Calu3 (cell line): ENCODE data around the gene SNRPB2. TPM values are rescaled to one million over a fixed set of nuclear protein-coding genes. Genes with fewer than 3 reads are reported as not detected.

Experiments
- BruUV-seq: library from RNA; stranded (reverse); fragments of 400-500 nt; replicated peaks from 2 replicates; lab custom pipeline; 2021; lab: Mats Ljungman, UMichigan
- CTCF ChIA-PET: fragments of 300-600 bp; sonication (Branson Sonifier 250); formaldehyde crosslinking; loops from one replicate; lab custom pipeline; 2022; ENCODE audit warnings: antibody characterized with exemption; lab: Charles Lee
- DNase-seq: peaks from one replicate; pipeline ENCODE4 v3.0.0; 2022
- H3K27ac Mint-ChIP-seq: one replicate; pipeline ENCODE4 v1.8.0; 2022; ENCODE audit warnings: mixed read lengths; ENCODE audit not compliant: unreplicated experiment
- H3K27me3 Mint-ChIP-seq: one replicate; pipeline ENCODE4 v1.8.0; 2022; ENCODE audit warnings: mixed read lengths; ENCODE audit not compliant: unreplicated experiment
- H3K36me3 Mint-ChIP-seq: one replicate; pipeline ENCODE4 v1.8.0; 2022; ENCODE audit warnings: mild to moderate bottlenecking, moderate library complexity, mixed read lengths; ENCODE audit not compliant: insufficient read depth, unreplicated experiment
- H3K4me1 Mint-ChIP-seq: one replicate; pipeline ENCODE4 v1.8.0; 2022; ENCODE audit warnings: mild to moderate bottlenecking, low read depth, mixed read lengths; ENCODE audit not compliant: unreplicated experiment
- H3K4me3 Mint-ChIP-seq: one replicate; pipeline ENCODE4 v1.8.0; 2022; ENCODE audit warnings: mild to moderate bottlenecking, low read depth, moderate library complexity, mixed read lengths; ENCODE audit not compliant: unreplicated experiment
- H3K9me3 Mint-ChIP-seq: one replicate; pipeline ENCODE4 v1.8.0; 2022; ENCODE audit warnings: low read depth, mixed read lengths; ENCODE audit not compliant: unreplicated experiment
- intact Hi-C: fragments of 100-400 bp; cut with micrococcal nuclease; formaldehyde crosslinking; loops from one replicate; pipeline ENCODE4 v1.10.0; 2022; ENCODE audit not compliant: unreplicated experiment
- total RNA-seq: library from RNA; stranded (reverse); gene quantifications from 2 replicates; pipeline ENCODE4 v1.2.3, GENCODE V29; 2022
- TF ChIP-seq, protein P1 (sequence below): fragments of 200-600 bp; IDR thresholded peaks from one replicate; pipeline ENCODE4 v1.8.0; 2022; ENCODE audit warnings: antibody characterized with exemption; ENCODE audit not compliant: unreplicated experiment

Gene SNRPB2
- total RNA-seq, 1 experiment from 2014 or later = 23.1 TPM

DNA sequence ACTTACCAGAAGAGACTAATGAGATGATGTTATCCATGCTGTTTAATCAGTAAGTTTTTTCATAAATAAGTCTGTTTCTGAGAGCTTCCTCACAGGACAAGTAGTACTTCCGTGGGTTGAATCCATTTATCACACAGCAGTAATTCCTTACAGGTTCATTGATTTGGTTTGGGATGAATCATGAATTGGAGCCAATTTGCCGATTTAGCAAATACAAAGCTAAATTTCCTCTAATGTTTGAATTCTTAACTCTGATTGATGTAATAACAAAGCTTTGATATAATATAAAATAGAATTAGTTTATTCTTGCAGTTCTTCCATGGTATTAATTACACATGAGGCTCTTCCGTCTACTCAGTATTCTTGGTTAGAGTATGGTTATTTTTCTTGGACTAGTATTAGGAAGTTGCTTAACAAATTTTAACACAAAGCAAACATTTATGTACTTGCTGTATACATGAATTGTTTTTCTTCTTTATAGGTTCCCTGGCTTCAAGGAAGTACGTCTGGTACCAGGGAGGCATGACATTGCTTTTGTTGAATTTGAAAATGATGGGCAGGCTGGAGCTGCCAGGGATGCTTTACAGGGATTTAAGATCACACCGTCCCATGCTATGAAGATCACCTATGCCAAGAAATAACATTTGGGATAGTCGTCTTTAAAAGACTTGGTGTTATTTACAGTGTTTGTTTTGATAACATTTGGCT is 10.7 kb downstream of the SNRPB2 start:
- CTCF ChIA-PET = no interaction called here
- H3K9me3 Mint-ChIP-seq = no peaks in the 10 kb centered on the region
- no TSS peak for BruUV-seq
- H3K4me1 Mint-ChIP-seq = no peaks in the 10 kb centered on the region
- no peak overlapping the region for H3K27ac Mint-ChIP-seq
- H3K4me3 Mint-ChIP-seq = no peak overlapping the region
- TF ChIP-seq, protein P1, sequence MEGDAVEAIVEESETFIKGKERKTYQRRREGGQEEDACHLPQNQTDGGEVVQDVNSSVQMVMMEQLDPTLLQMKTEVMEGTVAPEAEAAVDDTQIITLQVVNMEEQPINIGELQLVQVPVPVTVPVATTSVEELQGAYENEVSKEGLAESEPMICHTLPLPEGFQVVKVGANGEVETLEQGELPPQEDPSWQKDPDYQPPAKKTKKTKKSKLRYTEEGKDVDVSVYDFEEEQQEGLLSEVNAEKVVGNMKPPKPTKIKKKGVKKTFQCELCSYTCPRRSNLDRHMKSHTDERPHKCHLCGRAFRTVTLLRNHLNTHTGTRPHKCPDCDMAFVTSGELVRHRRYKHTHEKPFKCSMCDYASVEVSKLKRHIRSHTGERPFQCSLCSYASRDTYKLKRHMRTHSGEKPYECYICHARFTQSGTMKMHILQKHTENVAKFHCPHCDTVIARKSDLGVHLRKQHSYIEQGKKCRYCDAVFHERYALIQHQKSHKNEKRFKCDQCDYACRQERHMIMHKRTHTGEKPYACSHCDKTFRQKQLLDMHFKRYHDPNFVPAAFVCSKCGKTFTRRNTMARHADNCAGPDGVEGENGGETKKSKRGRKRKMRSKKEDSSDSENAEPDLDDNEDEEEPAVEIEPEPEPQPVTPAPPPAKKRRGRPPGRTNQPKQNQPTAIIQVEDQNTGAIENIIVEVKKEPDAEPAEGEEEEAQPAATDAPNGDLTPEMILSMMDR = no peak
- intact Hi-C loops = no loop called here
- no peak for DNase-seq
- no peaks in the 10 kb centered on the region for H3K27me3 Mint-ChIP-seq
- no peaks in the 10 kb centered on the region for H3K36me3 Mint-ChIP-seq

DNA sequence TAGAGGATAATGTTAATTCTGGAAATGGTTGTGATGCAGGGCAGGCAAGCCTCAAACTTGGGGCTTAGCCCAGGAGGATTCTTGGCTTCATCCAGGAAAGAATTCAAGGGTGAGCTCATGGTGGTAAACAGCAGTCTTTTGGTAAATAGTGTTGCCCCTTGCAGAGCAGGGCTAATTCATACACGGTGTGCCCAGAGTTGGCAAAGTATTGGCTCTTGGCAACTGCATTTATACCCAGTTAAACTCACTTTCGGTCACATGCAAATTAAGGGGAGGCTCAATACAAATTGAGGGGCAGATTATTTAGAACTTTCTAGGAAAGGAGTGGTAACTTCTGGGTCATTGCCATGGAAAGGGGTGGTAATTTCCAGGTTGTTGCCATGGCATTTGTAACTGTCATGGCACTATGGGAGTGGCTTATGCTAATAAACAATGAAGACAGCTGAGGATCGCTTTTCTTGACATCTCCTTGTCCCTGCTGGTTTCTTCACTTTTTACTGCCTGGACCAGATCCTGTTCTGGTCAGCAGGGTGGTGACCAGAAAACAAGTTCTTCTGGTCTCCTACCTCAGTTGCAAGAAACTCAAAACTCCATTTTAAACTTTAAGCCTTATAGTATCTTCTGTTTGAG is 14.5 kb downstream of the SNRPB2 start:
- no TSS peak for BruUV-seq
- no peak for DNase-seq
- Mint-ChIP-seq H3K4me1 (no peaks in the 10 kb centered on the region), H3K4me3 (no peak overlapping the region), H3K27ac (no peak overlapping the region), H3K9me3 (no peaks in the 10 kb centered on the region), H3K27me3 (no peaks in the 10 kb centered on the region), H3K36me3 (no peaks in the 10 kb centered on the region)
- CTCF ChIA-PET = no interaction called here
- TF ChIP-seq, protein P1 = no peak
- intact Hi-C loops = no loop called here

DNA sequence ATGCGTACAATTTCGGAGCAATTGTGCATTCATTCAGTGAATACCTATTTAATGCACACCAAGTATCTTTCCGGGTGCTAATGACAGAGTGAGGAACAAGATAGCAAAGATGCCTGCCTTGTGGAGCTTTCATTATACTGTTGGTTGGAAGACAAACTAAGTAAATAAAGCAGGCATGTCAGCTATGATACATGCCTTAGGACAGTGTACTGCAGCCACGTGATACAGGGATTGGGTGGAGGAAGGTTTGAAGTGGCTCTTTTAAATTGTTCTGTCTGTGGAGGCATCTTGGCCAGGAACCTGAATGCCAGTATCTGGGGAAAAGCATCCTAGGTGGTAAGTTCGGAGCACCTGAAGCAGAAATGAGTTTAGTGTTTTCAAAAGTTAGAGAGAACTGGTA is 15.4 kb downstream of the SNRPB2 start:
- H3K27ac Mint-ChIP-seq = no peak overlapping the region
- CTCF ChIA-PET = no interaction called here
- no peak for DNase-seq
- TF ChIP-seq, protein P1 = no peak
- BruUV-seq = no TSS peak
- intact Hi-C loops = no loop called here
- no peak overlapping the region for H3K4me3 Mint-ChIP-seq
- no peaks in the 10 kb centered on the region for H3K36me3 Mint-ChIP-seq
- no peaks in the 10 kb centered on the region for H3K27me3 Mint-ChIP-seq
- H3K4me1 Mint-ChIP-seq = no peaks in the 10 kb centered on the region
- no peaks in the 10 kb centered on the region for H3K9me3 Mint-ChIP-seq

DNA sequence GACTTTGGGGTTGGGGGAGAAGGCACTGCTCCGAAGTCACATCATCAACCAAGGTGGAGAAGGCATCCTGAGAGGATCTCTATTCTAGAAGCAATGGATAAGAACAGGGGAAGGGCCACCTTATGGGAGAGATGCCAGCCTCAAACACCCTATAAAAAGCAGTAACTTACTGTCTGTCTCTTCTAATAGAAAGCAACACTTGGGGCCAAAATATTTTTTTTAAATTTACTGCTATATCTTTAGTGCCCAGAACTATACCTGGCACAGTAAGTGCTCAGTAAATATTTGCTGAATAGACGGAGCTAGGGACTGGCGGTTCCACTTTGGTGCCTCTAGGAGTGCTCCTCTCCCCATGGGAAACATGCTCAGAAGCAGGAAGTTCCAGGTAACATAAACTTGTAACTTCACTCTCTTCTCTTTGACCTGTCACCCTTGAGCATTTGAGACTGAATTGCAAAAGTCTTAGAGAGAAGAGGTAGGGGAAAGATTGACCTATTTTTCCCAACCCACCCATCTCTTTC is 17.5 kb downstream of the SNRPB2 start:
- Mint-ChIP-seq H3K4me3 (no peak overlapping the region), H3K9me3 (no peaks in the 10 kb centered on the region), H3K4me1 (no peaks in the 10 kb centered on the region), H3K27ac (no peak overlapping the region), H3K27me3 (no peaks in the 10 kb centered on the region), H3K36me3 (no peaks in the 10 kb centered on the region)
- BruUV-seq = no TSS peak
- intact Hi-C loops = no loop called here
- DNase-seq = no peak
- TF ChIP-seq, protein P1 = no peak
- CTCF ChIA-PET = no interaction called here
